Measurements from ENCODE around the gene FGA.

The FGA gene

GRCh38 chr4:154593868-154594267, 3.3 kb upstream of the FGA start:
- Histone ChIP-seq H3K4me1 (no peaks in the 10 kb centered on the region), H3K36me3 (no peaks in the 10 kb centered on the region), H3K27me3 (peaks cover 6% of the 10 kb centered on the region), H3K4me3 (ENCODE audit: low read depth, low read length) (no peak overlapping the region), H3K9me3 (no peaks in the 10 kb centered on the region)
- TF ChIP-seq CTCF (IDR thresholded peaks at IDR 0.05; ENCODE audit: low read depth, low read length): no peak
- no peak for DNase-seq

- Histone ChIP-seq H3K36me3 (no peaks in the 10 kb centered on the region), H3K4me3 (ENCODE audit: low read depth, low read length) (no peak overlapping the region), H3K9me3 (no peaks in the 10 kb centered on the region), H3K4me1 (no peaks in the 10 kb centered on the region), H3K27me3 (peaks cover 16% of the 10 kb centered on the region)
- no peak for DNase-seq
- TF ChIP-seq CTCF (IDR thresholded peaks at IDR 0.05; ENCODE audit: low read depth, low read length): no peak
Measured at GRCh38 chr4:154591890-154592289, 1.3 kb upstream of the FGA start.

GRCh38 chr4:154589296-154590197, 995 bp downstream of the FGA start:
- Histone ChIP-seq H3K4me3 (ENCODE audit: low read depth, low read length) (no peak overlapping the region), H3K9me3 (no peaks in the 10 kb centered on the region), H3K36me3 (no peaks in the 10 kb centered on the region), H3K27me3 (peaks cover 21% of the 10 kb centered on the region), H3K4me1 (no peaks in the 10 kb centered on the region)
- TF ChIP-seq CTCF (IDR thresholded peaks at IDR 0.05; ENCODE audit: low read depth, low read length): no peak
- no peak for DNase-seq

- Histone ChIP-seq H3K4me3 (ENCODE audit: low read depth, low read length) (no peak overlapping the region), H3K4me1 (no peaks in the 10 kb centered on the region), H3K36me3 (no peaks in the 10 kb centered on the region), H3K27me3 (peaks cover 21% of the 10 kb centered on the region), H3K9me3 (no peaks in the 10 kb centered on the region)
- no peak for DNase-seq
- no peak for TF ChIP-seq CTCF (IDR thresholded peaks at IDR 0.05; ENCODE audit: low read depth, low read length)
Measured at GRCh38 chr4:154588198-154588597, 2.3 kb downstream of the FGA start.

- no peaks in the 10 kb centered on the region for H3K4me1 ChIP-seq
- no peaks in the 10 kb centered on the region for H3K36me3 ChIP-seq
- DNase-seq: no peak
- TF ChIP-seq CTCF (IDR thresholded peaks at IDR 0.05; ENCODE audit: low read depth, low read length): no peak
- H3K27me3 ChIP-seq: peaks cover 21% of the 10 kb centered on the region
- H3K4me3 ChIP-seq (ENCODE audit: low read depth, low read length): no peak overlapping the region
- no peaks in the 10 kb centered on the region for H3K9me3 ChIP-seq
Measured at GRCh38 chr4:154586296-154587033, 4.1 kb downstream of the FGA start.

Data from BE2C (cell line).